HG03558 (cell line): Measurements from ENCODE around the gene NTMT1.
"Not testable (repeated sequence)": the region's sequence is repeated elsewhere in the genome, so short reads cannot be mapped to it uniquely, and the experiment has no call there.

ENCODE experiments used
- ATAC-seq: cut with Tn5 transposase; IDR thresholded peaks from one replicate; pipeline ENCODE4 v1.9.1; 2021; ENCODE audit warnings: moderate number of reproducible peaks; ENCODE audit not compliant: unreplicated experiment; ENCODE audit errors: extremely low read depth

Gene NTMT1, protein sequence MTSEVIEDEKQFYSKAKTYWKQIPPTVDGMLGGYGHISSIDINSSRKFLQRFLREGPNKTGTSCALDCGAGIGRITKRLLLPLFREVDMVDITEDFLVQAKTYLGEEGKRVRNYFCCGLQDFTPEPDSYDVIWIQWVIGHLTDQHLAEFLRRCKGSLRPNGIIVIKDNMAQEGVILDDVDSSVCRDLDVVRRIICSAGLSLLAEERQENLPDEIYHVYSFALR

DNA sequence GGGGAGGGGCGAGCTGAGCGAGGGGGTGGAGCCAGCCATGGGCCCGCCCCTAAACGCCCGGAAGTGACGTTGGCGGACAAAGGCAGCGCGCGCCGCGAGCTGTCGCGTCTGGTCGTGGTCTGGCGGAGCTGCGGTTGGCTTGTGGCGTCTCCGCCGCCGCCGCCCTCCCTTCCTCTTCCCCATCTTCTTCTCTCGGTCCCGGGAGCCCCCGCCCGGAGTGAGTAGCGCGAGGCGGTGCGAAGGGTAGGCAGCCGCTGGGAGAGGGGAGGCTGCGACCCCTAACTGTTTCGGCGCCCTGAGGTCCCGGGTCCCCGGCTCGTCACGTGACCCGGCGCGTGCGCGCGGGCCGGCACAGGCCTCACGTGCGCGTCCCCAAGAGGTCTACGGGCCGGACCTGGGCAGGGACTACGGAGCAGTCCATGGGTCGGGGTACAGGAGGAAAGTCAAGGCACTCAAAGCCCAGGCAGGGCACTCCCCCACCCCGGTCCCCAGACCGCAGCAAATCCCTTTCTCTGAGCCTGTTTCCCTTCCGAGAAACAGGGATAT, at the start of gene NTMT1:
NTMT1 (plus strand) TSS at position 85 of the 546 bp plus-strand sequence. CDS start 6,541 bp downstream, outside the sequence.
- peak; percentile 55 for ATAC-seq

DNA sequence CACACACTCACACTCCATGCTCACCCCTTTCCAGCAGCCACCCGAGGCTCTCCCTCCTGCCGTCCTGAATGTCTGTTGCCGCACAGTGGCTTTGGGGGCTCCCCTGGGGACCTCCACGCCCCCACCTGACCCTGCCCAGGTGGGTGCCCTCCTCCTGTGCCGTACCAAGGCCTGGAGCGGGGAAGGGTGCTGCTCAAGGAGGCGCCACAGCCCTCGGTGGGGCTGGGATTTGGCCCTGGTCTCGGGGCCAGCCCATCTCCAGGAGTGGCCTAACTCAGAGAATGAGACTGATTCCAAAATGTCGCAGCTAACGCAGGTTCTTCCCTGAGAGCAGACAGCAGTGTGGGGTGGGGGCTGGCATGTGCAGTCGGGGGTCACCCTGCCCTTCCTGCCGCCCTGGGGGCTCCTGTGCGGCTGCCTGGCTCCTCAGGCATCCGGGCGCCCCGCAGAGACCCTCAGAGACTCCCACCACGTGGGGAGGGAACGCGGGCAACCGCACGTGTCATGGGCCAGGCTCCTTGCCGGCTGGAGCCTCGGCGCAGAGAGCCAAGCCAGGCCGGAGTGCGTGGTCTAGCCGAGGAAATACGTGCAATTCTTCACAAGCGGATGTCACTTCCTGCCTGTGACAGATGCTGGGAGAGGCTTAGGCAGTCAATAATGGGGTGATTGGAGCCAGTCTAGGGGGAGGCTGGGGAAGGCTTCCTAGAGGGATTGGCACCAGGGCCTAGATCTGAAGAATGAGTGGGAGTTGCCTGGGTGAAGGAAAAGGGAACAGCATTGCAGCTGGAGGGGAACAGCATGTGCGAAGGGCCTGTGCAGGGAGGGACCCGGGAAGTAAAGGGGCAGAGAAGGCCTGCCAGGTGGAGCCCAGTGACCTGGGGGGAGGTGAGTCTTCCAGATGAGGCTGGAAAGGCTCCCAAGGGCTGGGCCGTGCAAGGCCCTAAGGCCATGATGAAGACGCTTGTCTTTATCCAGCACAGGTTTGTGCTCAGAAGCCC, 49.1 kb upstream of the NTMT1 start:
- no peak for ATAC-seq

DNA sequence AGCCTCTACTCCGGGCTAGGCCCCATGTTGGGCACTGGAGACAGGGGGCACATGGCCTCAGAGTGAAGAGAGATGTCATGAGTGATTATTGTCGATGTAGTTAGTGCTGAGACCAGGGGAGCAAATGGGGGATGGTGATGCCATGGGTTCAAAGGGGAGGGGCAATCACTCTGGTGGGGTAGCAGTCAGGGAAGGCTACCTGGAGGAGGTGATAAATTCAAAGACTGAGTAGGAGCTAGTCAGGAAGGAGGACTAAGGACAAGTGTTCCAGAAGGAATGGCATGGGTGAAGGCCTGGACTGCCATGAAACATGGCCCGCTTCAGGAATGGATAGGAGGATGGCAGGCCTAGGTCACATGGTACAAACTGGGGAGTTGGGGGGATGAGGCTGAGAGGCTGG, 46.7 kb upstream of the NTMT1 start:
- no peak for ATAC-seq

DNA sequence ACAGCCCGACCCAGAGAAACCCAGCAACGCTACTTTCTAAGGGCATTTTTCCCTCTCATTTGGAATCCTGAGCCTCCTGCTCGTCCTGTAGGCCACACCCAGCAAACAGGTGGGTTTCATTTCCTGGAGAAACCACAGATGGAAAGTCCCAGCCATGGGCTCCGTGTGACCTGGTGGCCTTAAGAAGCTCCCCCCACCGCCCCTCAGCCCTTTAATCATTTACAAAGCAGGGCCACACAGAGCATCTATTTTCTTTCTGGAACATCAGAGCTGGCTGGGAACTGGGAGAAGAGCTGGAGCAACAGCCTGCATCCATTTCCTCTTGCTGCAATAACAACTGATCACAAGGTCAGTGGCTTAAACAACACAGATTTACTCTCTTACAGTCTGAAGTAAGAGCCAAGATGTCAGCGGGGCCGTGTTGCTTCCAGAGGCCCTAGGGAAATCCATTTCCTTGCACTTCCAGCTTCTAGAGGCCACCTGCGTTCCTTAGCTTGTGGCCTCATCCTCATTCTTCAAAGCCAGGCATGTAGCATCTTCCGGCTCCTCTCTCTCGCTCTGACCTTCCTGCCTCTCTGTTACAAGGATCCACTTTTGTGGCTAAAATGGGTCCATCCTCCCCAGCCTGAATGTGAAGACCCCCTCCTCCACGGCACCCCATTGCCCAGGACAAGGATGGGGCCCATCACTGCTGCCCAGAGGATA, 45.6 kb upstream of the NTMT1 start:
- no peak for ATAC-seq

DNA sequence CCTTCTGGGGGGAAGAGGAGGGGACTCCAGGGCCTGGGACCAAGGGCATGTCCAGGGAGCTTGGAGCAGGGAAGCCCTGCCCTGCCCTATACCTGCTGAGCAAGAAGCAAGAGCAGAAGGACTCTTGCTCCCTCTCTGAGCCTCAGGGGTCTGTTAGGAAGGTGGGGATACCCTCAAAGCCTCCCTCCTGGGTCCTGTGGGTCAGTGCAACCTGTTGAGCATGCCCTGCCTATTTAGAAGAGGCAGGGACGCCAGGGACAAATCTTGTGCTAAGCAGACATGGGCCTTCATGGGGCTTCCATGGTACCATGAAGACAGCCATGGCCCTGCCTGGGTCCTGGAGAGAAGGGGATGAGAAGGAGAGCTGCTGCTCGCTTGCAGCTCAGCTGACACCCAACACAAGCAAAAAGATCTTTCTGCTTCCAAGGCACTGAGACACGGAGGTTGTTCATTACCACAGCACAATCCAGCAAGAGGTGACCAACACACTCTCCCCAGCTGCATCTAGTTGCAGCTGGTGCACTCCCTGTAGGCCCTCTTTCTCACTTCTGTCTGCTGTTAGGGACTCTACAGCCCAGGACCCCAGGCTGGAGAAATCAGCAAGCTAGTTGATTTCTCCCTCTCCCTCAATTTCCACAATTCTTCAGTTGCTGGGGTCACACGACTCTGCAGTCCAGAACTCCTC, 44.3 kb upstream of the NTMT1 start:
- ATAC-seq, result no peak

DNA sequence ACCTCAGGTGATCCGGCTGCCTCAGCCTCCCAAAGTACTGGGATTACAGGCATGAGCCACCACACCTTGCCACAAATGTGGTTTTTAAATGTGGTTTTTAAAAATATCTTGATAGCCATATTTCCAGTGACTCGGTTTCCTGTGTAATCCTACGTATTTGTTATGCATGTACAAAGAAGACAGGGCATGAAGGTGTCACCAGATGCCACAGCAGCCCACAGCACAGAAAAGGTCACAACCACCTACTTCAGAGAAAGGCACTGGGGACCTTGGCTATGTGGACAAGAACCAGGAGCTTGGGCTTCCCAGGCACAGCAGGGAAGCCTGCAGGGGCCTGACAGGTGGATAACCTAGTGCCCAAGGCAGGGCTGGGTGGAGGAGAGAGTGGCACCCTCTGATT, 43.1 kb upstream of the NTMT1 start:
- no peak for ATAC-seq

DNA sequence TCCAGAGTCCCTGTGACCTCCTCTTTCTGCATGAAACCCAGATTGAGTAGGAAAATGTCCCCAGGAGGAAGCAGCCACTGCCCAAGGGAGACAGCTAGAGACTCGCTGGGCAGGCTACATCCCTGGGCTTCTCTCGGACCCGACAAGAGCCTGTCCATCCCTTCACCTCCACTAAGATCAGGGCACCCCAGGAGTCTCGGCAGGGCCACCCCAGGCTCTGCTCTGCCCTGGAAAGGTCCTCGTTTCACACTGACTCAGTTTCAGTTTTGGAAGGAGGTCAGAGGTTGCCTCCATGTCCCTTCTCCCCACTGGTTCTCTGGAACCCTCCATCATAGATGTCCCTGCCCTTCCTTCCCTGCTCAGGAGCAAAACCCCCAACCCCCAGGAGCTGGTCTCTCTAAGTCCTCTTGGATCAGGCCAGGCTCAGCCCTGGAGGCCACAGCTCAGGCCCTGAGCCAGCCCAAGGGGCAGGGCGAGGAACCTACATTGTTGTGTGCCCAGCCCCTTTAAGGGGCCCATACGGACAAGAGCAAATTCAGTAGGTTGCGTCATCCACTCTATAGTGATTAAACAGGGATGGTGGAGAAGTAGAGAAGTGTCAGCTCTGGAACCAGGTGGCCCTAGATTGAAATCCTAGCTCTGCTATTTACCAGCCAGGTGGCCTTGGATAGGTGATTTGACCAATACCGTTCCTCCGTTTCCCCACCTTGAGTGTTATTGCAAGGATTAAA, 42.5 kb upstream of the NTMT1 start:
- no peak for ATAC-seq

DNA sequence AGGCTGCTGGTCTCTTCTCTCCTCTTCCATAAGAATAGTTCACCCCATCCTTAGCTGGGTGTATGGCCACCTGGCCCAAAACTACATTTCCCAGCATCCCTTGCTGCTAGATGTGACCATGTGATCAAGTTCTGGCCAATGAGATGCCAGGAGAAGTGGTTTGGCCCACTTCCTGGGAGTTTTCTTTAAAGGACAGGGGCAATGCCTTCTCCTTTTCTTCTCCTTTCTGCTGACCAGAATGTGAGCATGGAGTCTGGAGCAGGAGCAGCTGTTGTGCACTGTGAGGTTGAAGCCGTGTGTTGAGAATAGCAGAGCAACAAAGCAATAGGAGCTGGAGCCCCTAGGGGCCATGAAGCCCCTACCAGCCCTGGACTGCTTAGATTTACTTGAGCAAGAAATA, 41.8 kb upstream of the NTMT1 start:
- no peak for ATAC-seq

DNA sequence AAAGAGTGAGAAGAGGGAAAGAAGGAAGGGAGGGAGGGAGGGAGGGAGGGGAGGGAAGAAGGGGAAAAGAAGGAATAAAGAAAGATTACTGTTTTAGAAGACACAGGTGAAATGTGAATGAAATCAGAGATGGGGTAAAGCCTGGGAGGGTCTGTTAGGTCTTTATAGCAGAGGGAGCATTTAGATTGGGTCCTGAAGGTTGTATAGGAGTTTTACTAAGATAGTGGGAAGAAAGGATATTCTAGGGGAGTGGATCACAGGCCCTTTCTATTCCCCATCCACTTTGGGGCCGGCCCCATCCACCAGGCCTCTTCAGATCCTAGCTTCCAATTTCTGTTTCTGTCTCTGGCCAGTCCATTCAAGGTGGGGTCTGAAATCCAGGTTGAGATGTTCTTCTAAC, 40.6 kb upstream of the NTMT1 start:
- no peak for ATAC-seq

DNA sequence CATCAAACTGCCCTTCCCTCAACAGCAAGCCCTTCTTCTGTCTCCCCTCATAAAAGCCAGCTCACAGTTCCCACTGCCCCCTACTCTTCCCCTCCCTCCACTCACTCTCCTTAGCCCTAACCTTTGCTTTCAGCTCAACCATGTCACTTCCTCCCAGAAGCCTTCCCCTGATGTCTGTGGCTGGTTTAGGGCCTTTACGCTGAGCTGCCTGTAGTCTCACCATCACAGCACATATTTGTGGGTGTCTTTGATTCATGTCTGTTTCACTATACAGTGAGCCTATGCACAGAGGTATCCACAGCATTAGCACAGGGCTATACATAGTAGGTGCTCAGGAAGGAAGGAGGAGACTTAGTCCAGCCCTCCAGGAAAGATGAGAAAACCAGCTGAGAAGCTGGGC, 39.7 kb upstream of the NTMT1 start:
- ATAC-seq, result no peak

DNA sequence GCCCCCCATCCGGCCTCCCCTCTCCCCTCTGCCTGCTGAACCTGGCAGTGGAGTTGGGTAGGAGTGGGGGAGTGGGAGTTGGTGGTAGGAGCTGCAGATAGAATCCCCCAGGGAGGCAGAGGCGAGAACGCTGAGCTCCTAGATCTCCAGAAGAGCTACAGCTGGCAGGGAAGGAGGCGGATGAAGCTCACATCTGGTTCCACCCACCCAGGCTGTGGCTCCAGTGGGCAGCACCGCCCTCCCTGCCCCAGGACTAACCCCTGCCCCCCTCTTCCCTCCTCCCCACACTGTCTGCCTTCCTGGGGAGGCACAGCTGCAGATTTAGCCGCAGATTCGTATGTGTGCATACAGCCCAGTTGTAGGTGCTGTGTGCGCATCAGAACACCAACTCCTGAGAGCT, 39.3 kb upstream of the NTMT1 start:
- ATAC-seq, result no peak

DNA sequence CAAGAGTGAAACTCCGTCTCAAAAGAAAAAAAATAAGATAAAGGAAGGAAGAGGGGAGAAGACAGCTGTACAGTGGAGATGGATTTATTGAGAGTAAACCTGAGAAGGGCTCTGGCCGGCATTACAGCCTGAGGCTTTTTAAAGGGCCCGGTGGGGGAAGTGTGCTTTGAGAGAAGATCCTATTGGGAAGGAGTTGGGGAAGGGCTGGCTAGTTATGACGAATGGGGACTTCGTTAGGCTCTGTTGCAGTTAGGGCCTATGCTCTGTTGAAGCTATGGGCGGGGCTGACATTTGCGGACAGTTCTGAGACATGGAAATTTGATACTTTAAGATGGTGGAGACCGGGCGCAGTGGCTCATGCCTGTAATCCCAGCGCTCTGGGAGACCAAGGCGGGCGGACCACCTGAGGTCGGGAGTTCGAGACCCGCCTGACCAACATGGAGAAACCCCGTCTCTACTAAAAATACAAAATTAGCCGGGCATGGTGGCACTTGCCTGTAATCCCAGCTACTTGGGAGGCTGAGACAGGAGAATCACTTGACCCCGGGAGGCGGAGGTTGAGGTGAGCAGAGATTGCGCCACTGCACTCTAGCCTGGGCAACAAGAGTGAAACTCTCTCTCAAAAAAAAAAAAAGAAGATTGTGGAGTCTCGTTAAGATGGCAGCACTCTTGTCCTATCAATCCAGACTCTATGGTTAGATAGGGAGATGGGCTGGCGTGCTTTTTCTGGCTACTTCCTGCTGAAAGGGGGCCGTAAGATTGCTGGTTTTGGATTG, 38.3 kb upstream of the NTMT1 start:
- ATAC-seq, result no peak

DNA sequence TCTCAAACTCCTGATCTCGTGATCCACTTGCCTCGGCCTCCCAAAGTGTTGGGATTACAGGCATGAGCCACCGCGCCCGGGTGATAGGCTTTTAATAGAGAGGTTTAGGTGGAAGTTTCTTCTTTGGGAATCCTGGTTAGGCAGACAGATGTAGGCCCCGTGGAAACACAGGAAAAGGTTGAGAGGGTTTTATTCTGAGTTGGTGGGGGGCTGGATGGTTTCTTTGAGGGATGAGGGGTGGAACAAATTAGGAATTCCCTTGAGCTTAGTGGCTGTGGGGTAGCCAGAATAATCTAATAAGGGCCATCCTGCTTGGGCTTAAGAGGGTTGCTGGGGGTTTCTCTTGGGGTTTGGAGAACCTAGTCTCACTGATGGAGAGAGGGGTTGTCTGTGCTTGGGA, 35.5 kb upstream of the NTMT1 start:
- ATAC-seq, result no peak

DNA sequence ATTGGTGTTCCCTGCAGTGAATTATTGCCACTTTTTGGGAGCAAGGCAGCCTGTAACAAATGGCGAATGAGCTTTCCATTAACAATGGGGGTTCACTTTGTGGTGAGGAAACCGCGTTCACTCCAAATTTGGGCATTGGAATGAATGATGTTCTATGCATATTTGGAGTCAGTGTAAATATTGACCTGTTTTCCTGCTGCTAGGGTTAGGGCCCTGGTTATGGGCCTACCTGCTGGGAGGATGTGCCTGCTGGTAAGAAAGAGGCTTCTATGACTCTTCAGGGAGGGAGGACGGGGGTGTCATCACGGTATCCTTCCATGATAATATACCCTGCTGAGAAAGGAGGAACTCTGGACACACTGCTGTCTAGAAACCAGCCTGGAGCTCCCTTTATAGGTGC, 34.0 kb upstream of the NTMT1 start:
- ATAC-seq, result no peak

DNA sequence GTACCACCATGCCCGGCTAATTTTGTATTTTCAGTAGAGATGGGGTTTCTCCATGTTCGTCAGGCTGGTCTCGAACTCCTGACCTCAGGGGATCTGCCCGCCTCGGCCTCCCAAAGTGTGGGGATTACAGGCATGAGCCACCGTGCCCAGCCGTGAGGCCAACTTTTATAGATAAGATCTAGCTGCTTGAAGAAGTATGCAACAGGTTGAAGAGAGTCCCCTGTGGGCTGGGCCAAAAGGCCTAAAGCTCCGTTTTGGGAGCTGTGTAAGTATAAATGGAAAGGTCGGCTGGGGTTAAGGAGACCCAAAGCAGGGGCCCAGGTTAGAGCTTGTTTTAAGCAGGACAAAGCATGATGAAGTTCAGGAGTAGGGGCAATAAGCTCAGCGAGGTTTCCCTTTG, 33.2 kb upstream of the NTMT1 start:
- ATAC-seq, result not testable (repeated sequence)

DNA sequence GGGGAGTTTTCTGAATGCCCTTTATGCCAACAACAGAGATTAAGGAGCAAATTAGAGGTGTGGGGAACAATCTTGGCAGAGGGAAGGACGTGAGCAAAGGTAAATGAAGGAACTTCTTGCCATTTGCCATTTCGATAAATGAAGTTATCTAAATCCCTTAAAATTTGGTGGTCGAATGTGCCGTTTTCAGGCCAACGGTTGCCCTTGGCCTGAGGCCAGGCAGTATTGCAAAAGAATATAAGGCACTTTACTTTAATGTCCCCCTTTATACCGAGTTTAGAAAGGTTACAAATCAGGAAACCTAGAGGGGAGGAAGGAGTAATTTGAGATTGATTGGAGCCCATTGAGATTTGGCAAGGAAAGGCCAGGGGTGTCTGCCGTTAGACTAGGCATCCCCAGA, 31.3 kb upstream of the NTMT1 start:
- no peak for ATAC-seq

DNA sequence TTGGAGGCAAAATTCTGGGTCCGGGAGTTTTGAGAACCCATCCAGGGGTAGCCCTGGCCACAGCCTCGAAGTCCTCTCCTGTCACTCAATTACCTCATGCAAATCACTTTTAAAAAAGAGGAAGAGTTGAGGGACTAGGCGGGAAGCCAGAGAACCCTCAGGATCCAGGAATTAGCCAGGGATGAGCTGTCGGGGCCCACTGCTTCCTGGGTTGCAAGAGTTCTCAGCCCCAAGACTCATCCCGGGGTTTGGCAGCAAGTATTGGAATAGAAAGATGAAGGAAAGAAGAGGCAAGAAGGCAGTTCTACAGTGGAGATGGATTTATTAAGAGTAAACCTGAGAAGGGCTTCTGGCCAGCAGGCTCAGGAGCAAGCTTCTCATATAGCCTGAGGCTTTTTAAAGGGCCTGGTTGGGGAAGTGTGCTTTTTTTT, 30.6 kb upstream of the NTMT1 start:
- no peak for ATAC-seq

DNA sequence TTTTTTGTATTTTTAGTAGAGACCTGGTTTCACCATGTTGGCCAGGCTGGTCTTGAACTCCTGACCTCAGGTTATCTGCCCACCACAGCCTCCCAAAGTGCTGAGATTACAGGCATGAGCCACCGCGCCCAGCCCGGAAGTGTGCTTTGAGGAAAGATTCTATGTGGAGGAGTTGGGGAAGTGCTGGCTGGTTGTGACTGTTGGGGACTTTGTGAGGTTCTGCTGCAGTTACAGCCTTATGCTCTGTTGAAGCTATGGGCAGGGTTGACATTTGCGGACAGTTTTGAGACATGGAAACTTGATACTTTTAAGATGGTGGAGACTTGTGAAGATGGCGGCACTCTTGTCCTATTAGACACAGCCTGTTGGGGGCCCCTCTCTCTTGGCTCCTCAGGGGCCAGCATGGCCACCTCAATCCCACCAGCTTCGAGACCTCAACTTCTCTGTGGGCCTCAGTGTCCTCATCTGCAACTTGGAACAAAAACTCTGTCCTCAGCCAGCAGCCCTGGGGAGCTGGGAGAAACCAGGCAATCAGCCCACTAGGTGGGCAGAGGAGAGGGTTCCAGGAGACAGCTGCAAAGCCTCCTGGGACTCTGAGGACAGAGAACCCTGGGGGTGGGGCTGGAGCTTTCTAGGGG, 29.9 kb upstream of the NTMT1 start:
- ATAC-seq, result no peak
